DOHH2 (cell line): ENCODE results near the gene URGCP.

Experiments used
- H3F3A ChIP-seq: fragments of 200-600 bp; sonication (generic), shearing (Covaris generic); 2 replicates; pipeline ENCODE4 v1.6.0; 2016; ENCODE audit warnings: antibody characterized with exemption, mild to moderate bottlenecking; ENCODE audit not compliant: control insufficient read depth, insufficient read depth
- H3K27ac ChIP-seq: fragments of 200-600 bp; sonication (generic); 2 replicates; pipeline ENCODE4 v1.5.1; 2014; ENCODE audit warnings: low read depth, mild to moderate bottlenecking, low read length, moderate library complexity
- H3K27me3 ChIP-seq: fragments of 200-600 bp; sonication (generic); 2 replicates; pipeline ENCODE4 v1.6.1; 2014; ENCODE audit warnings: mild to moderate bottlenecking, low read length, mixed read lengths; ENCODE audit not compliant: control insufficient read depth
- H3K36me3 ChIP-seq: fragments of 200-600 bp; sonication (generic); 2 replicates; pipeline ENCODE4 v1.6.1; 2014; ENCODE audit warnings: mild to moderate bottlenecking, low read length, moderate library complexity, mixed read lengths; ENCODE audit not compliant: control insufficient read depth
- H3K4me1 ChIP-seq: fragments of 200-600 bp; sonication (generic); 2 replicates; pipeline ENCODE4 v1.6.1; 2014; ENCODE audit warnings: mild to moderate bottlenecking, low read length, mixed read lengths; ENCODE audit not compliant: control insufficient read depth
- H3K4me2 ChIP-seq: fragments of 200-600 bp; sonication (generic); 2 replicates; pipeline ENCODE4 v1.6.0; 2014; ENCODE audit warnings: mild to moderate bottlenecking, low read length, moderate library complexity
- H3K4me3 ChIP-seq: fragments of 200-600 bp; sonication (generic); 2 replicates; pipeline ENCODE4 v1.5.1; 2014; ENCODE audit warnings: mild to moderate bottlenecking, low read length, mixed read lengths
- H3K79me2 ChIP-seq: fragments of 200-600 bp; sonication (generic); 2 replicates; pipeline ENCODE4 v1.6.1; 2014; ENCODE audit warnings: mild to moderate bottlenecking, low read length, mixed read lengths; ENCODE audit not compliant: control insufficient read depth
- H3K9me2 ChIP-seq: fragments of 200-600 bp; sonication (generic); replicated peaks from 2 replicates; pipeline ENCODE4 v1.6.1; 2014; ENCODE audit warnings: mild to moderate bottlenecking, low read length, mixed read lengths; ENCODE audit not compliant: control insufficient read depth
- H3K9me3 ChIP-seq: fragments of 200-600 bp; sonication (generic); 2 replicates; pipeline ENCODE4 v1.6.1; 2014; ENCODE audit warnings: antibody characterized with exemption, low read length, mixed read lengths; ENCODE audit not compliant: control insufficient read depth, insufficient read depth
- H4K20me1 ChIP-seq: fragments of 200-600 bp; sonication (generic); 2 replicates; pipeline ENCODE4 v1.6.0; 2014; ENCODE audit warnings: low read depth, mild to moderate bottlenecking, antibody characterized with exemption, low read length, moderate library complexity; ENCODE audit not compliant: control insufficient read depth, insufficient read depth
- CTCF ChIP-seq: fragments of 200-600 bp; sonication (generic); IDR thresholded peaks from one replicate; pipeline ENCODE4 v1.5.1; 2014; ENCODE audit warnings: antibody characterized with exemption, mild to moderate bottlenecking, low read depth, low read length; ENCODE audit not compliant: poor library complexity, severe bottlenecking
- EZH2phosphoT487 ChIP-seq: fragments of 200-600 bp; sonication (generic); IDR thresholded peaks from 2 replicates; pipeline ENCODE4 v1.6.1; 2017; ENCODE audit warnings: borderline replicate concordance, mild to moderate bottlenecking, antibody characterized with exemption, low read length, moderate library complexity, mixed read lengths

The URGCP gene

GRCh38 chr7:43888993-43889945 lies 17.1 kb downstream of the URGCP start:
- Histone ChIP-seq H3K27ac (no peak overlapping the region), H3K79me2 (peaks cover 51% of the 10 kb centered on the region), H3K27me3 (no peaks in the 10 kb centered on the region), H3K36me3 (peaks cover 18% of the 10 kb centered on the region), H3K9me2 (no peaks in the 10 kb centered on the region), H4K20me1 (no peaks in the 10 kb centered on the region), H3K4me3 (no peak overlapping the region), H3K9me3 (no peaks in the 10 kb centered on the region), H3K4me2 (no peak overlapping the region), H3K4me1 (peaks cover 8% of the 10 kb centered on the region; the same call in 1 of the 2 replicates), H3F3A (no peaks in the 10 kb centered on the region)
- TF ChIP-seq CTCF (no peak), EZH2phosphoT487 (no peak)

GRCh38 chr7:43884617-43885016 lies 21.8 kb downstream of the URGCP start:
- Histone ChIP-seq H3K9me2 (no peaks in the 10 kb centered on the region), H3K36me3 (peaks cover 40% of the 10 kb centered on the region), H3K9me3 (no peaks in the 10 kb centered on the region), H3K4me3 (no peak overlapping the region), H3K27ac (no peak overlapping the region), H4K20me1 (no peaks in the 10 kb centered on the region), H3K4me2 (no peak overlapping the region), H3K27me3 (no peaks in the 10 kb centered on the region), H3K79me2 (peaks cover 12% of the 10 kb centered on the region), H3F3A (no peaks in the 10 kb centered on the region), H3K4me1 (peaks cover 8% of the 10 kb centered on the region; the same call in 1 of the 2 replicates)
- TF ChIP-seq EZH2phosphoT487 (no peak), CTCF (no peak)

- Histone ChIP-seq H3K27ac (no peak overlapping the region), H3K4me1 (peaks cover 8% of the 10 kb centered on the region; the same call in 1 of the 2 replicates), H3K79me2 (peaks cover 8% of the 10 kb centered on the region), H3K4me2 (no peak overlapping the region), H3K27me3 (no peaks in the 10 kb centered on the region), H3K36me3 (peaks cover 44% of the 10 kb centered on the region), H3K9me3 (no peaks in the 10 kb centered on the region), H3K9me2 (no peaks in the 10 kb centered on the region), H3K4me3 (no peak overlapping the region), H3F3A (no peaks in the 10 kb centered on the region), H4K20me1 (no peaks in the 10 kb centered on the region)
- TF ChIP-seq EZH2phosphoT487 (no peak), CTCF (no peak)
These were observed 22.2 kb downstream of the URGCP start for GRCh38 chr7:43884209-43884608.
